Caco-2 (cell line): ENCODE data around the gene KLF6. TPM values are rescaled to one million over a fixed set of nuclear protein-coding genes. Genes with fewer than 3 reads are reported as not detected.

Source experiments
- BruUV-seq: library from RNA; stranded (reverse); fragments of 400-500 nt; replicated peaks from 2 replicates; lab custom pipeline; 2021; lab: Mats Ljungman, UMichigan
- CTCF ChIA-PET: fragments of 300-600 bp; sonication (Branson Sonifier 250); formaldehyde crosslinking; loops from one replicate; lab custom pipeline; 2022; ENCODE audit warnings: antibody characterized with exemption; lab: Charles Lee
- POLR2A ChIA-PET: fragments of 300-600 bp; sonication (Branson Sonifier 250); formaldehyde crosslinking; loops from one replicate; lab custom pipeline; 2022; ENCODE audit warnings: antibody characterized with exemption; lab: Charles Lee
- DNase-seq, 2 experiments: peaks; one replicate each; pipeline versions ENCODE4 v3.0.0 to v3.0.0-alpha.2; 2020 to 2022
- H3K27me3 ChIP-seq: replicated peaks from 2 replicates; pipeline ENCODE4 v1.6.0; 2011; ENCODE audit warnings: low read length; ENCODE audit not compliant: control insufficient read depth, insufficient read depth
- H3K36me3 ChIP-seq: 2 replicates; pipeline ENCODE4 v1.5.1; 2011; ENCODE audit warnings: low read length; ENCODE audit not compliant: control insufficient read depth, insufficient read depth
- H3K4me1 ChIP-seq: fragments of 250-450 bp; sonication (Bioruptor Pico); 2 replicates; pipeline ENCODE4 v1.5.1; 2020; ENCODE audit warnings: mild to moderate bottlenecking
- H3K4me3 ChIP-seq: 2 replicates; pipeline ENCODE4 v1.5.1; 2011; ENCODE audit warnings: low read depth, mild to moderate bottlenecking, control low read depth, low read length
- H3K9me3 ChIP-seq: fragments of 250-450 bp; sonication (Bioruptor Pico); 2 replicates; pipeline ENCODE4 v1.5.1; 2020; ENCODE audit warnings: mild to moderate bottlenecking, moderate library complexity
- H3K27ac Mint-ChIP-seq: one replicate; pipeline ENCODE4 v1.8.0; 2022; ENCODE audit warnings: mixed read lengths; ENCODE audit not compliant: unreplicated experiment
- H3K27me3 Mint-ChIP-seq: one replicate; pipeline ENCODE4 v1.8.0; 2022; ENCODE audit warnings: mixed read lengths; ENCODE audit not compliant: insufficient read depth, unreplicated experiment
- H3K36me3 Mint-ChIP-seq: one replicate; pipeline ENCODE4 v1.8.0; 2022; ENCODE audit warnings: mild to moderate bottlenecking, mixed read lengths; ENCODE audit not compliant: insufficient read depth, unreplicated experiment
- H3K4me1 Mint-ChIP-seq: one replicate; pipeline ENCODE4 v1.8.0; 2022; ENCODE audit warnings: low read depth, mixed read lengths; ENCODE audit not compliant: unreplicated experiment
- H3K4me3 Mint-ChIP-seq: one replicate; pipeline ENCODE4 v1.8.0; 2022; ENCODE audit warnings: mild to moderate bottlenecking, moderate library complexity, mixed read lengths; ENCODE audit not compliant: unreplicated experiment
- H3K9me3 Mint-ChIP-seq: one replicate; pipeline ENCODE4 v1.8.0; 2022; ENCODE audit warnings: mixed read lengths; ENCODE audit not compliant: unreplicated experiment
- CTCF ChIP-seq, 2 experiments: fragments of 200-600 bp in 1 of 2; IDR thresholded peaks; 1 replicate in 1 of 2; 2 replicates in 1 of 2; pipeline versions ENCODE4 v1.5.1 to v1.8.0; 2011 to 2022; ENCODE audit warnings: antibody characterized with exemption in 1 of 2, control low read depth in 1 of 2, inconsistent platforms in 1 of 2, low read depth in 1 of 2, low read length in 1 of 2, mild to moderate bottlenecking in 1 of 2, moderate library complexity in 1 of 2; ENCODE audit not compliant: insufficient read depth in 1 of 2, severe bottlenecking in 1 of 2, unreplicated experiment in 1 of 2
- intact Hi-C: fragments of 100-400 bp; cut with micrococcal nuclease; formaldehyde crosslinking; loops from one replicate; pipeline ENCODE4 v1.10.0; 2022; ENCODE audit not compliant: unreplicated experiment
- total RNA-seq: library from RNA; stranded (reverse); gene quantifications from 2 replicates; pipeline ENCODE4 v1.2.3, GENCODE V29; 2022

KLF6 gene
- total RNA-seq, 1 experiment from 2014 or later, result 84.5 TPM

GRCh38 chr10:3816995-3817394, 32.0 kb upstream of the KLF6 start:
- Mint-ChIP-seq H3K4me1 (peaks cover 49% of the 10 kb centered on the region), H3K27me3 (no peaks in the 10 kb centered on the region), H3K36me3 (no peaks in the 10 kb centered on the region), H3K9me3 (peaks cover 6% of the 10 kb centered on the region), H3K27ac (no peak overlapping the region), H3K4me3 (no peak overlapping the region)
- ChIA-PET POLR2A (interaction anchor here (0.6 kb wide), 1 partner anchor 31 kb away, joined by 4 read pairs; no protein-coding TSS in a partner anchor), CTCF (no interaction called here)
- TF ChIP-seq CTCF (IDR thresholded peaks at IDR 0.05; ENCODE audit: insufficient read depth in 1 of 2, low read depth in 1 of 2, low read length in 1 of 2, severe bottlenecking in 1 of 2, unreplicated experiment in 1 of 2), result no peak
- intact Hi-C loops, result no loop called here
- no peak overlapping the region for H3K4me3 ChIP-seq
- BruUV-seq, result no TSS peak
- H3K4me1 ChIP-seq, result peaks cover 44% of the 10 kb centered on the region
- H3K9me3 ChIP-seq, result no peaks in the 10 kb centered on the region; the same call in 1 of the 2 replicates
- no peaks in the 10 kb centered on the region for H3K27me3 ChIP-seq
- no peak for DNase-seq
- H3K36me3 ChIP-seq, result no peaks in the 10 kb centered on the region

- peaks cover 51% of the 10 kb centered on the region for H3K4me1 Mint-ChIP-seq
- H3K27ac Mint-ChIP-seq, result no peak overlapping the region
- H3K36me3 Mint-ChIP-seq, result peaks cover 9% of the 10 kb centered on the region
- peaks cover 6% of the 10 kb centered on the region for H3K9me3 Mint-ChIP-seq
- ChIA-PET CTCF (no interaction called here), POLR2A (interaction anchor here (1.0 kb wide), 2 partner anchors 30 to 37 kb away, joined by 3 read pairs; partner anchors contain the start of gene KLF6)
- intact Hi-C loops, result no loop called here
- TF ChIP-seq CTCF (IDR thresholded peaks at IDR 0.05; ENCODE audit: insufficient read depth in 1 of 2, low read depth in 1 of 2, low read length in 1 of 2, severe bottlenecking in 1 of 2, unreplicated experiment in 1 of 2), result no peak
- Histone ChIP-seq H3K4me3 (no peak overlapping the region), H3K9me3 (no peaks in the 10 kb centered on the region; the same call in 1 of the 2 replicates), H3K27me3 (no peaks in the 10 kb centered on the region), H3K4me1 (peaks cover 53% of the 10 kb centered on the region), H3K36me3 (no peaks in the 10 kb centered on the region)
- no TSS peak for BruUV-seq
- H3K4me3 Mint-ChIP-seq, result no peak overlapping the region
- DNase-seq, result no peak
- H3K27me3 Mint-ChIP-seq, result no peaks in the 10 kb centered on the region
Observed at GRCh38 chr10:3814838-3815220, 29.8 kb upstream of the KLF6 start.

- intact Hi-C loops, result no loop called here
- peaks cover 10% of the 10 kb centered on the region for H3K36me3 Mint-ChIP-seq
- DNase-seq, result no peak
- H3K4me3 Mint-ChIP-seq, result no peak overlapping the region
- ChIA-PET POLR2A (interaction anchor here (0.6 to 1.0 kb wide), 2 partner anchors 29 to 59 kb away, joined by 3 read pairs; partner anchors contain the start of gene KLF6), CTCF (no interaction called here)
- no peaks in the 10 kb centered on the region for H3K27me3 Mint-ChIP-seq
- peaks cover 6% of the 10 kb centered on the region for H3K9me3 Mint-ChIP-seq
- H3K36me3 ChIP-seq, result no peaks in the 10 kb centered on the region
- H3K27ac Mint-ChIP-seq, result no peak overlapping the region
- no TSS peak for BruUV-seq
- H3K27me3 ChIP-seq, result no peaks in the 10 kb centered on the region
- no peak overlapping the region for H3K4me3 ChIP-seq
- H3K9me3 ChIP-seq, result no peaks in the 10 kb centered on the region; the same call in 1 of the 2 replicates
- H3K4me1 ChIP-seq, result peaks cover 56% of the 10 kb centered on the region
- H3K4me1 Mint-ChIP-seq, result peaks cover 53% of the 10 kb centered on the region
- no peak for TF ChIP-seq CTCF (IDR thresholded peaks at IDR 0.05; ENCODE audit: insufficient read depth in 1 of 2, low read depth in 1 of 2, low read length in 1 of 2, severe bottlenecking in 1 of 2, unreplicated experiment in 1 of 2)
Observed at GRCh38 chr10:3813986-3814837, 29.2 kb upstream of the KLF6 start.
